ENCODE results near the gene PTX3. TPM values are rescaled to one million over a fixed set of nuclear protein-coding genes. Genes with fewer than 3 reads are reported as not detected.

Gene PTX3
- total RNA-seq, 1 donor from 2014 or later = not detected

GRCh38 chr3:157420606-157421130 lies 16.0 kb upstream of the PTX3 start:
- Mint-ChIP-seq H3K4me1 (no peaks in the 10 kb centered on the region), H3K36me3 (ENCODE audit: low read depth) (no peaks in the 10 kb centered on the region), H3K27ac (no peak overlapping the region), H3K4me3 (no peak overlapping the region), H3K9me3 (peaks cover 3% of the 10 kb centered on the region), H3K27me3 (no peaks in the 10 kb centered on the region)
- ChIA-PET CTCF (no interaction called here), POLR2A (no interaction called here)
- intact Hi-C loops (cut with micrococcal nuclease) = no loop called here
- no peak for TF ChIP-seq CTCF (IDR thresholded peaks at IDR 0.05)
- no peak for DNase-seq
- no peak for ATAC-seq (ENCODE audit: low read depth)

GRCh38 chr3:157423337-157423736 lies 13.3 kb upstream of the PTX3 start:
- POLR2A ChIA-PET = no interaction called here
- no peak for ATAC-seq (ENCODE audit: low read depth)
- no peaks in the 10 kb centered on the region for H3K4me1 Mint-ChIP-seq
- CTCF ChIA-PET = no interaction called here
- no peak overlapping the region for H3K4me3 Mint-ChIP-seq
- no peaks in the 10 kb centered on the region for H3K36me3 Mint-ChIP-seq (ENCODE audit: low read depth)
- no peak for DNase-seq
- no peak for TF ChIP-seq CTCF (IDR thresholded peaks at IDR 0.05)
- intact Hi-C loops (cut with micrococcal nuclease) = no loop called here
- H3K27ac Mint-ChIP-seq = no peak overlapping the region
- H3K9me3 Mint-ChIP-seq = peaks cover 6% of the 10 kb centered on the region
- H3K27me3 Mint-ChIP-seq = no peaks in the 10 kb centered on the region

GRCh38 chr3:157427901-157428300 lies 8.7 kb upstream of the PTX3 start:
- no peaks in the 10 kb centered on the region for H3K27me3 Mint-ChIP-seq
- no peak for ATAC-seq (ENCODE audit: low read depth)
- H3K4me3 Mint-ChIP-seq = no peak overlapping the region
- H3K9me3 Mint-ChIP-seq = peaks cover 6% of the 10 kb centered on the region
- no peak for DNase-seq
- no peak overlapping the region for H3K27ac Mint-ChIP-seq
- intact Hi-C loops (cut with micrococcal nuclease) = no loop called here
- H3K36me3 Mint-ChIP-seq (ENCODE audit: low read depth) = no peaks in the 10 kb centered on the region
- CTCF ChIA-PET = no interaction called here
- TF ChIP-seq CTCF (IDR thresholded peaks at IDR 0.05) = no peak
- POLR2A ChIA-PET = no interaction called here
- no peaks in the 10 kb centered on the region for H3K4me1 Mint-ChIP-seq

- no peak overlapping the region for H3K4me3 Mint-ChIP-seq
- H3K27me3 Mint-ChIP-seq = no peaks in the 10 kb centered on the region
- no peaks in the 10 kb centered on the region for H3K36me3 Mint-ChIP-seq (ENCODE audit: low read depth)
- H3K9me3 Mint-ChIP-seq = peaks cover 6% of the 10 kb centered on the region
- no peaks in the 10 kb centered on the region for H3K4me1 Mint-ChIP-seq
- ChIA-PET CTCF (no interaction called here), POLR2A (no interaction called here)
- H3K27ac Mint-ChIP-seq = no peak overlapping the region
- intact Hi-C loops (cut with micrococcal nuclease) = no loop called here
- TF ChIP-seq CTCF (IDR thresholded peaks at IDR 0.05) = no peak
- no peak for ATAC-seq (ENCODE audit: low read depth)
- no peak for DNase-seq
Measured at GRCh38 chr3:157428853-157429252, 7.8 kb upstream of the PTX3 start.

GRCh38 chr3:157429708-157430107 lies 6.9 kb upstream of the PTX3 start:
- H3K27me3 Mint-ChIP-seq = peaks cover 2% of the 10 kb centered on the region
- ChIA-PET POLR2A (no interaction called here), CTCF (no interaction called here)
- H3K4me3 Mint-ChIP-seq = no peak overlapping the region
- no peak for TF ChIP-seq CTCF (IDR thresholded peaks at IDR 0.05)
- DNase-seq = no peak
- H3K4me1 Mint-ChIP-seq = no peaks in the 10 kb centered on the region
- intact Hi-C loops (cut with micrococcal nuclease) = no loop called here
- H3K27ac Mint-ChIP-seq = no peak overlapping the region
- ATAC-seq (ENCODE audit: low read depth) = no peak
- peaks cover 4% of the 10 kb centered on the region for H3K9me3 Mint-ChIP-seq
- peaks cover 2% of the 10 kb centered on the region for H3K36me3 Mint-ChIP-seq (ENCODE audit: low read depth)
